Astrocyte (in vitro differentiated cells and primary cell): ENCODE measurements around the gene COMMD3. TPM values are rescaled to one million over a fixed set of nuclear protein-coding genes. Genes with fewer than 3 reads are reported as not detected.

Source experiments
- DNase-seq: peaks from one replicate; pipeline ENCODE4 v3.0.0-alpha.2; 2010; ENCODE audit warnings: low read depth
- FAIRE-seq: peaks from 2 replicates; lab custom pipeline; 2011; peaks lifted over from hg19 to GRCh38; lab: Jason Lieb, UNC
- H2AFZ ChIP-seq: 2 replicates; pipeline ENCODE4 v1.6.0; 2012; ENCODE audit warnings: low read depth, low read length, inconsistent platforms
- H3K27ac ChIP-seq: 2 replicates; pipeline ENCODE4 v1.5.1; 2011; ENCODE audit warnings: low read depth, low read length, inconsistent platforms
- H3K27me3 ChIP-seq: 2 replicates; pipeline ENCODE4 v1.6.0; 2011; ENCODE audit warnings: low read length, inconsistent platforms; ENCODE audit not compliant: insufficient read depth
- H3K36me3 ChIP-seq: 2 replicates; pipeline ENCODE4 v1.5.1; 2011; ENCODE audit warnings: low read length, inconsistent platforms; ENCODE audit not compliant: insufficient read depth
- H3K4me1 ChIP-seq: 2 replicates; pipeline ENCODE4 v1.5.1; 2011; ENCODE audit warnings: low read length, inconsistent platforms; ENCODE audit not compliant: insufficient read depth
- H3K4me2 ChIP-seq: 2 replicates; pipeline ENCODE4 v1.6.0; 2012; ENCODE audit warnings: low read length, inconsistent platforms
- H3K4me3 ChIP-seq: 2 replicates; pipeline ENCODE4 v1.5.1; 2011; ENCODE audit warnings: low read depth, mild to moderate bottlenecking, low read length, inconsistent platforms; ENCODE audit not compliant: insufficient read depth
- H3K79me2 ChIP-seq: 2 replicates; pipeline ENCODE4 v1.6.0; 2012; ENCODE audit warnings: mild to moderate bottlenecking, low read length, inconsistent platforms; ENCODE audit not compliant: insufficient read depth
- H3K9ac ChIP-seq: 2 replicates; pipeline ENCODE4 v1.6.0; 2012; ENCODE audit warnings: mild to moderate bottlenecking, low read length, inconsistent platforms
- H3K9me3 ChIP-seq: 2 replicates; pipeline ENCODE4 v1.5.1; 2012; ENCODE audit warnings: low read depth, mild to moderate bottlenecking, low read length, inconsistent platforms; ENCODE audit not compliant: insufficient read depth
- H4K20me1 ChIP-seq: 2 replicates; pipeline ENCODE4 v1.6.0; 2012; ENCODE audit warnings: low read length, inconsistent platforms; ENCODE audit not compliant: insufficient read depth
- H3K27ac Mint-ChIP-seq: one replicate; pipeline ENCODE4 v1.8.0; 2021; ENCODE audit warnings: mild to moderate bottlenecking, mixed read lengths; ENCODE audit not compliant: unreplicated experiment
- H3K27me3 Mint-ChIP-seq: one replicate; pipeline ENCODE4 v1.8.0; 2021; ENCODE audit warnings: low read depth, mixed read lengths; ENCODE audit not compliant: unreplicated experiment
- H3K36me3 Mint-ChIP-seq: one replicate; pipeline ENCODE4 v1.8.0; 2021; ENCODE audit warnings: low read depth, mixed read lengths; ENCODE audit not compliant: unreplicated experiment
- H3K4me1 Mint-ChIP-seq: one replicate; pipeline ENCODE4 v1.8.0; 2021; ENCODE audit warnings: low read depth, mixed read lengths; ENCODE audit not compliant: unreplicated experiment
- H3K4me3 Mint-ChIP-seq: one replicate; pipeline ENCODE4 v1.8.0; 2021; ENCODE audit warnings: mild to moderate bottlenecking, moderate library complexity, mixed read lengths; ENCODE audit not compliant: unreplicated experiment
- H3K9me3 Mint-ChIP-seq: one replicate; pipeline ENCODE4 v1.8.0; 2021; ENCODE audit warnings: mild to moderate bottlenecking, mixed read lengths; ENCODE audit not compliant: unreplicated experiment
- CTCF ChIP-seq: IDR thresholded peaks from 2 replicates; pipeline ENCODE4 v1.5.1; 2011; ENCODE audit warnings: low read depth, mild to moderate bottlenecking, inconsistent platforms, low read length, moderate library complexity; ENCODE audit not compliant: insufficient read depth
- EZH2 ChIP-seq: IDR thresholded peaks from 2 replicates; pipeline ENCODE4 v1.6.1; 2012; ENCODE audit warnings: mild to moderate bottlenecking, low read length, inconsistent platforms; ENCODE audit not compliant: insufficient read depth
- total RNA-seq: library from RNA; stranded (reverse); gene quantifications from 2 replicates; pipeline ENCODE4 v1.2.1, GENCODE V29; 2021

The COMMD3 gene
- total RNA-seq, 1 donor from 2014 or later = 28.8 TPM

GRCh38 chr10:22333167-22333974, 17.2 kb downstream of the COMMD3 start:
- no peak for FAIRE-seq
- peaks cover 49% of the 10 kb centered on the region for H3K27me3 ChIP-seq
- H3K9ac ChIP-seq = no peak overlapping the region
- H3K4me1 ChIP-seq = peaks cover 20% of the 10 kb centered on the region
- peaks cover 14% of the 10 kb centered on the region for H3K9me3 Mint-ChIP-seq
- H3K36me3 Mint-ChIP-seq = peaks cover 15% of the 10 kb centered on the region
- H3K9me3 ChIP-seq = peaks cover 4% of the 10 kb centered on the region
- H3K79me2 ChIP-seq = no peaks in the 10 kb centered on the region
- peaks cover 53% of the 10 kb centered on the region for H3K27me3 Mint-ChIP-seq
- peak overlapping the region; percentile 70 for H3K4me3 Mint-ChIP-seq
- peak overlapping the region; percentile 83 for H3K4me2 ChIP-seq
- H3K27ac Mint-ChIP-seq = peak overlapping the region; percentile 79
- no peak overlapping the region for H3K27ac ChIP-seq
- no peak for TF ChIP-seq CTCF
- TF ChIP-seq EZH2 = no peak
- no peak overlapping the region for H2AFZ ChIP-seq
- peaks cover 14% of the 10 kb centered on the region for H3K36me3 ChIP-seq
- no peaks in the 10 kb centered on the region for H4K20me1 ChIP-seq
- no peak for DNase-seq
- H3K4me3 ChIP-seq = no peak overlapping the region
- H3K4me1 Mint-ChIP-seq = peaks cover 3% of the 10 kb centered on the region

DNA sequence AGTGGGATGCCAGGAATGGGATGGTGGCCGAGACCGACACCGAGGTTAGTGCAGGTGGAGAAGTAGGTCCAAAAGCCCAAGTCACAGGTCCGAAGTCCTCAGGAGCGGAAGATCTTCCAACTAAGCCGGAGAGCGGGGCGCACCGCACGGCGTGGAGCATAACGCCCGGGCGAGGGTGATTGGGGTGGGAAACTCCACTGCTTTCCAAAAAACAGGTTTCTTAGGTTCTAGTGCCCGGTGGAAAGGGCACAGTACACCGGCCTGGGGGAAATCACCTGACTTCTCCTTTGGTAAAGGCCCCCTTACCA, 17.7 kb downstream of the COMMD3 start:
- H3K9me3 ChIP-seq = peaks cover 4% of the 10 kb centered on the region
- H3K27me3 ChIP-seq = peaks cover 55% of the 10 kb centered on the region
- H3K4me3 Mint-ChIP-seq = peak overlapping the region; percentile 70
- H2AFZ ChIP-seq = peak overlapping the region; percentile 81
- H3K36me3 ChIP-seq = peaks cover 13% of the 10 kb centered on the region
- peak overlapping the region; percentile 83 for H3K4me2 ChIP-seq
- H3K9ac ChIP-seq = no peak overlapping the region
- no peaks in the 10 kb centered on the region for H3K79me2 ChIP-seq
- peaks cover 15% of the 10 kb centered on the region for H3K36me3 Mint-ChIP-seq
- FAIRE-seq = no peak
- no peak for TF ChIP-seq EZH2
- no peak for TF ChIP-seq CTCF
- peaks cover 20% of the 10 kb centered on the region for H3K4me1 ChIP-seq
- no peak overlapping the region for H3K27ac ChIP-seq
- no peaks in the 10 kb centered on the region for H4K20me1 ChIP-seq
- peak overlapping the region; percentile 49 for H3K4me3 ChIP-seq
- peaks cover 14% of the 10 kb centered on the region for H3K9me3 Mint-ChIP-seq
- no peak for DNase-seq
- peaks cover 58% of the 10 kb centered on the region for H3K27me3 Mint-ChIP-seq
- H3K4me1 Mint-ChIP-seq = peaks cover 3% of the 10 kb centered on the region
- peak overlapping the region; percentile 79 for H3K27ac Mint-ChIP-seq
